ENCODE data around the gene IFI16. TPM values are rescaled to one million over a fixed set of nuclear protein-coding genes. Genes with fewer than 3 reads are reported as not detected.
"Not testable (repeated sequence)": the region's sequence is repeated elsewhere in the genome, so short reads cannot be mapped to it uniquely, and the experiment has no call there.

The IFI16 gene
- total and polyA plus RNA-seq, 2 of the 4 experiments (the other 2 are of a cell fraction): 45.0 to 65.3 TPM

DNA sequence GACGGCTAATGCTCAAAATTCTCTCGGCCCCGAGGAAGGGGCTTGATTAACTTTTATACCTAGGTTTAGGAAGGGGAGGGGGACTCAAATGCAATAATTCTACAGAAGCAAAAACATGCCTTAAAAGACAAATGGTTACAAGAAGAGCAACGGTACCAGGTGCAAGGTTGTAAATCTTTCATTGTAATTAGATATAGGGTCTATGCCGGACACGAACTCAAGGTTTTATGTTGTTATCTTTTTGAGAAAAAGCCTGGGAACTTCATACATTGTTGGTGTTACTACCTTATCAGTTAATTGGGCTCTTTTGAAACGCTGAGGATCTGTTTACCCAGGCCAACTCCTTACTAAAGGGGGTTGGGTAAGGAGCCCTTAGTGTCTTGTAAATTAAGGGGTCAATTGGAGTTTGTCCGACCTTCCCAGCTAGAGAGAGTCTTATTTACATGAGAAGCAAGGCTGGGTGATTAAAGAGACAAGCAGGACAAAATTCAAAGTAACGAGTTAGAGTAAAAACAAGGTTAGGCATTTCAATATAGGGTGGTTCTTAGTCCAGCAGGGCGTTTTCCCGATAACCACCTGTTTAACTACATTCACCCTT lies 3.4 kb upstream of the IFI16 start:
- H2AFZ ChIP-seq (replicated peaks; ENCODE audit: low read length, poor library complexity); H3K27ac ChIP-seq (ENCODE audit: insufficient read depth, low read length); H3K9me3 ChIP-seq (ENCODE audit: control insufficient read depth, insufficient read depth, low read length); H4K20me1 ChIP-seq (ENCODE audit: insufficient read depth, low read length); intact Hi-C loops (cut with micrococcal nuclease); dilution Hi-C loops (cut with HindIII; ENCODE audit: low sequenced_read_pairs, unreplicated experiment); H4K8ac ChIP-seq (ENCODE audit: low read depth in 2 of 2, low read length in 2 of 2); H4K5ac ChIP-seq (ENCODE audit: low read depth, low read length); H2AK5ac ChIP-seq (ENCODE audit: low read depth, low read length); H2BK20ac ChIP-seq (ENCODE audit: low read depth, low read length); H3K79me1 ChIP-seq (ENCODE audit: low read depth in 1 of 2, low read length in 2 of 2); POLR2A ChIA-PET (ENCODE audit: unreplicated experiment); H3K4me3 ChIP-seq (ENCODE audit: insufficient read depth, low read depth, low read length); H2BK15ac ChIP-seq (ENCODE audit: low read depth, low read length); H3K27me3 ChIP-seq (ENCODE audit: control insufficient read depth, insufficient read depth, low read length); H3K9ac ChIP-seq (ENCODE audit: low read depth, low read length); ATAC-seq (ENCODE audit: low read depth); H3K4ac ChIP-seq (ENCODE audit: low read depth, low read length); BruUV-seq (replicated peaks); H3K23ac ChIP-seq (ENCODE audit: low read depth, low read length); H3K9me1 ChIP-seq (ENCODE audit: insufficient read depth, low read length); H2AK9ac ChIP-seq (replicated peaks; ENCODE audit: low read depth, low read length, poor library complexity); H2BK5ac ChIP-seq (ENCODE audit: low read depth, low read length, poor library complexity, severe bottlenecking); H3K56ac ChIP-seq (ENCODE audit: extremely low read depth, insufficient read depth, low read length); H3K14ac ChIP-seq (replicated peaks; ENCODE audit: low read depth, low read length); H3K18ac ChIP-seq (ENCODE audit: low read depth, low read length); H3K4me2 ChIP-seq (ENCODE audit: low read depth, low read length); DNase-seq; H4K91ac ChIP-seq (ENCODE audit: insufficient read depth, low read depth, low read length); H3K36me3 ChIP-seq (ENCODE audit: control insufficient read depth, insufficient read depth, low read length); H2BK120ac ChIP-seq (ENCODE audit: low read depth, low read length): not testable (repeated sequence)
- in situ Hi-C loops (cut with MboI; ENCODE audit: low sequenced_read_pairs): loop anchor here (10.0 kb wide), 1 partner anchor 1042 kb away; no protein-coding TSS in a partner anchor
- no CpG with 5 or more reads among the region's 11 CpGs for WGBS, 2 experiments (ENCODE audit: extremely low coverage in 2 of 2, insufficient read length in 1 of 2)
- CTCF ChIA-PET: interaction anchor here (0.7 kb wide), 1 partner anchor 987 kb away, joined by 3 read pairs; no protein-coding TSS in a partner anchor
- H3K4me1 ChIP-seq (ENCODE audit: control insufficient read depth, insufficient read depth, low read length): peaks cover 11% of the 10 kb centered on the region
